Glomerular visceral epithelial cell (primary cell): ENCODE data around the gene SEPTIN8.

ENCODE experiments used
- DNase-seq: peaks from one replicate; pipeline ENCODE4 v3.0.0-alpha.2; 2016; ENCODE audit errors: extremely low spot score

The SEPTIN8 gene

DNA sequence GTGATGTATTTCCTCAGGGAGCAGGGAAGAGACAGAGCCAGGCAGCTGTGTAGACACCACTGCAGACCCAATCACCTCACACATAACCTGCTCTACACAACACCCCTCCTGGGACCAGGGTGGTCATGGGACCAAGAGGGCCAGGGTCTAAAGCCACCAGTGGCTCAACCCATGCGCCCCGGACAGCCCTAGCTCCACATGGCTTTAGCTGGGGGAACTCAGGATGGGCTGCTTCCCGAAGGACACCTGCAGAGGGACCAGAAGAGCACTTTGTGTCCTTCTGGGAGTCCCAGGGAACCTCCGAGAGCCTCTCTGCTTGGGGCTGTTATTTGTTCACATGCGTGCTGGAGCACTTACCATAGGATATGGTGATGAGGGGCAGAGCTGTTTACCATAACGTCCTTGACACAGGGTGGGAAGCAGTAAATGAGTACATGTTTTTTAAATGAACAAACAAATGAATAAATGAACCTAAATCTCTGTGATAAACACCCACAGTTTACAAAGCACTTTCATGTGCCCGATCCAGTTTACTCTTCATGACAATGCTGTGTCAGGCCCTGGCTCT, 12.3 kb downstream of the SEPTIN8 start:
- DNase-seq: no peak

DNA sequence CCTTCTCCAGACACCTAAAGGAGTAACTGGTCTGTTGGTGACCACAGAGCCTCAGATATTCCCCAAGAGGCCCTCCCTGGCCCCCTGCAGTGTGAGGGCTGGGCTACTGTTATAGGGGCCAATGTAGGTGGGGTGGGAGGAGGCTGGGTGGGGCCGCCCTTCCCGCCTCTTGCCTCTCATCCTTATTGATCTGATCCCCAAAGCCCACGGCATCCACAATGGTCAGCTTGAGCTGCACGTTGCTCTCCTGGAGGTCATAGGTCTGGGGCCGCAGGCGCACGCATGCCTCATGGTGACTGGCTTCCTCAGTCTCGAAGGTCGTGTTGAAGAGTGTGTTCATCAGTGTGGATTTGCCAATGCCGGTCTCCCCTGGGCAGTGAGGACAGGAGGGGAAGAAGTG, 13.0 kb downstream of the SEPTIN8 start:
- no peak for DNase-seq

DNA sequence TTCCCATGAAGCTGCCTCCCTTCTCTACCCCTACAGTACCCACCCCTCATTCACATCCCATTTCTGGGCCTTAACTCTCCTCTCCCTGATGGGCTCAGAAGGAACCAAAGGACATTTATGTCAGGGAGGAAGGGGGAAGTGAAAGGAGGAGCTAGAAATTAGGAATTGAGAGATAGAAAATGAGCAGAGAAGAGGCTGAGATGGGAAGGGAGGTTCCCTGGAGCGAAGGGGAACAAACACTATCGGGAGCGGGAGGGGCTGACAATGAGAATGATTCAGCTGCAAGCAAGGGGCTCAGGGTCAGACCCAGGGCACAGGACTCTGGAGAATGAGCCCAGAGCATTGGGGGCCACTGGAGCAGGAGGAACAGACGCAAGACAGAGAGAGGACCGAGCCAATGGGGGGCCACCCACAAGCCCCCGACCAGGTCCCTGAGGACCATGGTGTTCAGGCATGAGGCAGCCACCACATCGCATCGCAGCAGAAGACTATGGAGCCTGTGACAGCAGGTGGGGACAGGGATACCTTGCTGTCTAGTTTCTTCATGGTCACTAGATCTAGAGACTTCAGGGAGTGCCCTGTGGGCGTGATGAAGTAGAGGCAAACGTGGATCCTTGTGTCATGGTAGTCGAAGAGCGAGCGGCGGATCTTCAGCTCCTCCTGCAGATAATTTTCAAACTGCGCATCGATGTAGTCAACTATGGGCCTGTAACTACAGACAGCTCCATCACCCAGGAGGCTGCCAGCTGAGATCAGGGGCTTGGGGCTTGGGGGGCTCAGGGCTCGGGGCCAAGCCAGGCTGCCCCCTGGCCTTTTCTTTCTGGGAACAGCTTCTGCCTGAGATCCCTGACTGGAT, 13.6 kb downstream of the SEPTIN8 start:
- no peak for DNase-seq

DNA sequence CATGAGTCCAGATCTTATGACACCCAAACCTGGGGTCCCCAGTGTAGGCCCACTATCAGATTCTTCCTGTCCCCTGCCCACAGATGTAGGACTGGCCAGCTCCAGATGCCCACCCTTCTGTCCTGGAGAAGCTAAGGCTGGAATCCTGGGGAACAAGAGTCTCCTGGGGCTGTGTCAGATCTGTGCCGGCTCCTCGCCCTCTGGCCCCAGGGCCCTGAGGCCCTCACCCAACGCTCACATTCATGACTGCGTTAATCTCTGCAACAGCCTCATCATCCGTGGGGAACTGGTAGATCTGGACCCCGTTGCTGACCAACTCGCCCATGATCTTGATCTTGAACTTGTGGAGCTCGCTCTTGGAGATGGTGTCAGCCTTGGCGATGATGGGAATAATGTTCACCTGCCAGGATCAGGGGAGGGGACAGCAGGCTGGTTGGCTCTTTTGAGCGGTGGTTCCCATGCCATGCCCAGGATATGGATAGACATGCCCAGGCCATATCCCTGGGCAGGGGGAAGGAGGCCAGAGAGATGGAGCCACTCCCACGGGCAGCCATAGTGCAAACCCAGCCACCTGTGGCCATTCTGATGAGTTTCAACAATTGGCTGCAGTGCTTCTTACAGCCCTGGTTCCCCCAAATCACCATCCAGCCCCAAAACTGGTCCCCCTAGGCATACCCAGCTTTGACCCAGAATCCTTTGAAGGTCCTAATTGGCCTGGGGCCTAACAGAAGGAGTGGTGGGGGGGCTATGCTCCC, 14.6 kb downstream of the SEPTIN8 start:
- DNase-seq: no peak

DNA sequence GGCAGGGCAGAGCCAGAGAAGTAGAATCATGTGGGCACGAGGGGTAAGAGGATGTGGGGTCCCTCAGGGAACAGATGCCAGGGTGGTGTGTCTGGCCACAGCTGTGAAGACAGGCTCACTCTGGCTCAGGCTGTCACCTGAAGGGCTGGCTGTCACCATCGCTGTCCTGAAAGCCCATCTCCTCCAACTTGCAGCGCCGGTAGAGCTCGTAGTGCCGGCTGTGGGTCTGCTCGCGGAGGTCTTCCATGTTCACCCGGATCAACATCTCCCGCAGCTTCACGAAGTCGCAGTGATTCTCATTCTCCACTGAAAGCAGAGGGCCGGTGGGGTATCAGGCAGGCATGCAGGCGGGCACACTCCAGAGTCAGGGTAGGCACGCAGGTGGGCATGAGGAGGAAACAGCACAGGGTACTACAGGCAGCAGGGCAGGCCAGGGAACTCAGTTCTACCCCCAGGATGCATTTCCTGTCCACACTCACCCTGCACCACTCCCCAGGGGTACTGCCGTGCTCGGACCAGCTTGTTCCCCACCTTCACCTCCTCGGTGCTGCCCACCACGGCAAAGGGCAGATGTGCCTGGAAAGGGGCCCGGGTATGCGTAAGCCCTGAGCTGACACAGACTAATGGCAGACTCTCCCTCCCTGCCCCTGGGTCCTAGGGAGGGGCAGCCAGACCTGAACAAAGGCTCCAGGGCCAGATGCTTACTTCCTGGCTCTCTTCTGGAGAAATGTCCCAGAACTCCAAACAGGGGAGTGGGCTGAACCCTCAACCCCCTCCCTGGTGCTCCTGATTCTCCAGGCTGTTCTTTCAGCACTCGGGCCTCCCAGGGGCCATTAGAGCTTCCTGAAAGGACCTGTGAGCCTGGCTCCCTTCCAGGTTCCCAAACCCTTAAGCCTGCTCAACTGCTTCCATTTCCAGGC, 15.5 kb downstream of the SEPTIN8 start:
- no peak for DNase-seq

DNA sequence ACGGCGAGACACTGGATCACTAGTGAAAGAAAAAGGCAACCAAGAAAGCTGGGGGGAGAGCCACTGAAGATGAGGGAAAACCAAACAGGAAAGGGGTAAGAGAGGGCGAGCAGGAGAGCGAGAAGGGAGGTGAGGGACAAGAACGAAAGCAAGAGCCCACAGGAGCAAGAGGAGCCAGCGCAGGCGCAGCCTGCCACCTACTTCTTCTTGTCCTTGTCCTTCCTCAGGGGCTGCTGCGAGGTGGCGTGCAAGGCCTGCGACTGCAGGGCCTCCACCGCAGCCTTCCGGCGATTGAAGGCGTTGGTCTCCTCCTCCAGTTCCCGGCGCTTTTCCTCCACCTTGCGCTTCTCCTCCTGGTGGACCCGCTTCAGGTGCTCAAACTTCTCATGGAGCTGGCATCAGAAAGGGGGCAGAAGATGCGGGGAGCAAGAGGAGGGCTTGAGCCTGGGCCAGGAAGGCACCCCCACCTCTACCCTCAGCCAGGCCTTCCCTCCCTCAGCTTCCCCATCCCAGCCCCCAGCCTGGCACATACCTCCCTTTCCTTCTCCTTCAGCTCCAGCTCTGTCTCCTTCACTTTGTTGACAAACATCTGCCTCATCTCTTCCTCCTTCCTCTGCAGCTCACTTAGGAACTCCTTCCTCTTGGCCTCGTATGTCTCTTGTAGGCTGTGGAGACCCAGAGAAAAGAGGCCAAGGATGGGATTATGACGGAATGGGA, 16.3 kb downstream of the SEPTIN8 start:
- DNase-seq: no peak

DNA sequence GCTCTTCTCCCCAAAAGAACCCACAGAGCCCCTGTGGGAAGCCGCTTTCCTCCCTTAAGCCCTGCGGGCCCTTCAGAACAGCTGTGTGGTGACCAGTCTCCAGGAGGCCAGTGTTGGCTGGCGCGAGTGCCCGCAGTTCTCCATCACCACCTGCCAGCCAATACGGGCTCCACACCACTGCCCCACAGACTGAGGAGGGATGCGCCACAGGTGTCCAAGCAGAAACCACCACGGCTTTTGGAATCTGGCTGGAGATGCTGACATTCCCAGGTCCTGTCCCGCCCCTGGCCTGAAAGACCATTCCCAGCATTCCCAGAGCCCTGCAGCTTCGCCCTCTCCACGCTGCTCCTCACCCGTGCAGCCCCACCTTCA, 17.0 kb downstream of the SEPTIN8 start:
- no peak for DNase-seq

DNA sequence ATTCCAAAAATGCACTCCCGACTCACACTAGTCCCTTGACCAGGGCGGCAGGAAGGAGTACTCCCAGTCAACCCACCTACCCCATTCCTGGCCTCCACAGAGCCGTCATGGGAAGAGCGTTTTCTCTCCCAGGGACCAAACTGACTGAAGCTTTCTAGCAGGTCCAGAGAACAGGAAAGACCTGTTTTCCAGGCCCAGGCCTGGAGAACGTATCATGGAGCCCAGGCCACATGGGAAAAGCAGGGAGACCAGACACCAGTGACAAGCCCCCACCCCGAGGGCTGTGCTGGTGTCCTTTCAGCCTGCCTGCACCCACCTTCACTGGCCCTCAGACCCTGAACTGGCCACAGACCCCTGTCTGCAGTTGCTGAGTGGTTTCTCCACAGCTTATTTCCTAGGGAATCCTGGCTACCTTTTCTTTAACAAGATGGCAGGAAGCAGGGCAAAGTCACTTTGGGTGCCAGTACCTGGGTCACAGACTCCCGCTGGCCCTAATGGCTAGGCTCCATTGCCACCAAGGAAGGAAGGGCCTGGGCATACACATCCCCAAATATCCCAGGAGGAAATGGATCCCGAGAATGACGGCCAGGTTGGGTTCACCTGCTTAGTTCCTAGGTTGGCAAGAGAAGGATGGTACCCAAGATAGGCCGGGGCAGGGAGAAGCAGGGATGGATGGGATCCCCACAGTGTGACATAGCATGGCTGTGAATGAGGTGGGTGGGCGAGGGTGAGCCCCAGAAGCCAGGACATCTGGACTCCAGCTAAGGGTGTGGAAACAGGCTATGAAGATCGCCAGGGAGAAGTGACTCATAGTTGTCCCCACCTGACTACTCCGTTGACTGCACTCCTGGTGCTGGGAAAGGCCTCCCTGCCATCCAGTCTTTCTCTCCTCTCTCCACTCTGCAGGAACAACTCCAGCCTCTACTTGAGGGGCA, 17.7 kb downstream of the SEPTIN8 start:
- DNase-seq: no peak

DNA sequence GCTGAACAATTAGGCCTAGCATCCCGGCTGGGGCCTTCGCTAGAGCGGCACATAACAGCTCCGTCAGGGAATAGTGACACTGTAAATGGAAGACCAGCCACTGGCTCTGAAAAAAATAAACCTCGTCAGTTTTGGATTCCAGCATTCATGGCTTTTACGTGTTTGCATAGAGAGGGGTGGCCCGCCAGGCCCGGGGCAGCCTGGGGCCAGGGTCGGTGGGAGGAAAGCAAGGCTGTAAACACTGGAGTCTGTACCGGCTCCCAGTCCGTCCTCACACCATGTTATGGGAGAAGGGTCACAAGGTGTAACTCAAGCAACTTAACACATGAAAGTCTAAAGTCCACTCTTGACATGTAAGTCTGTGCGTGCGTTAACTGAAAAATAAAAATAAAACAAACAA, 18.6 kb downstream of the SEPTIN8 start:
- DNase-seq: no peak

DNA sequence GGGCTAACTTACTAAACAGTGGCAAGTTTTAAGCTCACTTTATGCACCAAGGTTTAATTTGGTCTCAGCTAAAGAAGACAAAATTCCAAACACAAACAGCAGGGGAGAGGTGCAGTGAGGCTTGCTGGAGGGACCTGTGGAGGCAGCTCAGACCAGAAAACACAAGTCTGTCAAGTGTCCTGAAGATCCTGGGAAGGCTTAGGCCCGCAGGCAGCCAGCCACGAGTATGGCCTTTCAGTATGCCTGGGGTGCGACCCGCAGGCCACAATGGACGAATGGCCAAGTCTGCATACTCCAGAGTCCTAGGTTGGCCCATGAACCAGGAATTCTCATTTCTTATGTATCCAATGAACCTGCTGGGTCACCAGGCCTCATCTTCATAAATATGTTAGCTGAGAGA, 20.5 kb downstream of the SEPTIN8 start:
- no peak for DNase-seq

DNA sequence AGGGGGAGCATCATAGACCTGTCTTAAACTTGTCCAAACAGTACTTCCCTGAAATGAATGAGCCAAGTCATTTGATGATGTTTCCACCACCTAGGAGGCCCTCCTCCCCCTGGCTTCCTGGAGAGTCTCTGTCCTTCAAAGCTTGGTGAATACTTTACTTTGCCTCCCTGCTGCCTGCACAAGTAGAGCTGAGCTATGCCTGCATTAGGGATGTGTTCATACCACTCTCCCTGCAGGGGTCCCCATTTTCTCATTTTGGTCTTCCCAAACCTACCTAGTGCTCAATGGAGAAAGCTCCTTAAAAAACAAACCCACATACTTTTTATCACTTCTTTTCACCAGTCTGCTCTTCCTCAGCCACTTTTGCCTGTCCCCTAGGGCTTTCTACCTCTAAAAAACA, 22.1 kb downstream of the SEPTIN8 start:
- peak; percentile 46 for DNase-seq

DNA sequence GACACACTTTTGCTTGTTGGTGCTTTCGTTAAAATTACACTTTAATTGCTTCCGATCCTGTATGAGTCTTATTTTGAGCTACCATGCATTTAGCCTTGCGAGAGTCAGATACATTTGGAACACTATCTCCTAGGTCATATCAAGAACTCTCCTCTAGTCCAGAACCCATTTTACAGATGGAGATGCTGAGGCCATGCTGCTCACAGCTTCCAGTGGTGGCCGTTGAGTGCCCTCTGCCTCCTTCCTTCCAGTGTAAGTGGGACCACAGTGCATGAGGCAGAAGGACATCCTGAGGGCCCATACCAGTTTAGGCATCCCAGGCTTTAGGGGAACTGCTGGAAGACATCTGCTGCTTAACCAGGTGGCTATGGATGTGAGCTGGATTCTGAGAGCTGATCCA, 22.9 kb downstream of the SEPTIN8 start:
- DNase-seq: no peak

DNA sequence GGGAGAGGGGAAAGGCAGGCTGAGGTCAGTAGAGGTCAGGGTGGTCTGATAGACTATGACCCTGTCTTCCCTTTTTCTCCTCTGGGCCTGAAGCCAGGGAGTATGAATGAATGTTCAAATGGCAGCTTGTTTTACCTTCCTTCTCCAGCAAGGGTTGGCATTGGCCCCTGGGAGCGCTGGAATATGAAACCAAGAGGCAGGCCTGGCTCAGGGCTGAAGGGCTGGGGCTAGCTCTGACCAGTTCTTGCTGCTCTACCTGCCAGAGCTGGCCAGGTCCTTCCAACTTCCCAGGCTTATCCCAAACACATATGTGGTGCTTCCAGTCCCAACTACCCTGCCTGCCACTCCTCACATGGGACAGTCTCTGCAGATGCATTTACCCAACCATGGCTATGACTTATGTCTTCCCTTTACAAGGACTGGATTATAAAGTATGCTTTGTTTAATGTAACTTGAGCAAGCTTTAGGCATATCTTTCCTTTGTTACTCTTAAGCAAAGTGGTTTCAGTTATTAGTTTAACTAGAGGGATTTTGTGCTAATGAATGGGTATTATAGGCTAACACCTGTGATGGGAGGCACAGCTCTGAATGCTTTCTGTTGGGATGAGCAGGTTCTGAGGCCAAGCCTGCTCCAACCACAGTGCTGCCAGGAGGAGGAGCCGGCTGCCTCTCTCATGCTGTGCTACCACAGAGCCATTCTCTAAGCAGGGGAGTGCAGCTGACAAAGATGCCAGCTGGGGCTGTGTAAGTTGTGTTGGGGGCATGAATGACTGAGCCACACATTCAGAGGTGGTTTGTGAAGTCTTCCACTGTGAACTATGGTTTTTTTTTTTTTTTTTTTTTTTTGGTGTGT, 23.7 kb downstream of the SEPTIN8 start:
- DNase-seq: peak; percentile 53

DNA sequence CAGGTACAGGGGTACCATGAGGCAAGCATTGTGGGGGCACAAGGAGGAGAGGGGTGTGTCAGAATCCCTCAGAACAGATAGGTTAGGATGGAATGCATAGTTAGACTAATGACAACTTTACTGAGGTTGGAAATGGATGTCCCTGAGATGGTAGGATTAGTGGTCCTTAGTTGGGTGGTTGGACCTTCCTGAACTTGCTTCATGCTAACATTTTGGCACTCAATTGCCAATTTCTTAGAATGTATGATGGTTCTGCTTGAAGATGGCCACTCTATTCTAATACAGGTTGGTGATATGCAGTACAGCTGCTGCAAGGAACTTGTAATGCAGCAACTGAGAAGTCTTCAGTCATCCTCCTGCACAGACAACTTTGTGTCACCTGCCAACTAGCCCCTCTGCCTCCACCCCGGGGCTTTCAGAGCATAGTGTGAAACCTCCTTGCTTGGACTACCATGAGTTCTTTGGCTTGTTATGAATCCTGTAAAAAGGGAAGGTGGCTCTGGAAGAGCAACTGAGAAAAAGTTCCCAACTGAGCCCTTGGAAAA, 24.4 kb downstream of the SEPTIN8 start:
- no peak for DNase-seq

DNA sequence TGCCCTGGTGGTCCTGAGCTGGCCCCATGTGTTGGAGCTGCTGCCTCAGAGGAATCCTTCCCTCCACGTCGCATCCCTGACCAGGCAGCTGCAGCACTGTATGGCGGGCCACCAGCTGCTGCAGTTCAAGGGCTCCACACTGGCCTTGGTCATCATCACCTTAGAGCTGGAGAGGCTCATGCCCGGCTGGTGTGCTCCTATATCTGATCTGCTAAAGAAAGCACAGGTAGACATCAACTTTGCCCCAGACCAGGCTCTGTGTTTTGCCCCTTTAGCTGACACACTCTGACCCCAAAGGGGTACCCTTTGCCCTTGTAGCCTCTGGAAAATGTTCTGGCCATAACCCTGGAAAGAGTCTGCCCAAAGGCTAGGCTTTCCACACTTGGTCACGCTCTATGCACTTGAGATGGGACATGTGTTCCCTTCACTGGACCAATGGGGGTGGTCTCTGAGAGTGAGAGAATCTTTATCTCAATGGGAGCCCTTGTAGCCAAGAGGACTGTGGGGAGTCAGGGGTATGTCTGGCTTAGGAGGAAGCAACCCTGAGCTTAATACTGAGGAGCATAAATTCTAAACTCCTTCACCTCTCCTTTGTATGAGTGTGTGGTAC, 25.0 kb downstream of the SEPTIN8 start:
- no peak for DNase-seq

DNA sequence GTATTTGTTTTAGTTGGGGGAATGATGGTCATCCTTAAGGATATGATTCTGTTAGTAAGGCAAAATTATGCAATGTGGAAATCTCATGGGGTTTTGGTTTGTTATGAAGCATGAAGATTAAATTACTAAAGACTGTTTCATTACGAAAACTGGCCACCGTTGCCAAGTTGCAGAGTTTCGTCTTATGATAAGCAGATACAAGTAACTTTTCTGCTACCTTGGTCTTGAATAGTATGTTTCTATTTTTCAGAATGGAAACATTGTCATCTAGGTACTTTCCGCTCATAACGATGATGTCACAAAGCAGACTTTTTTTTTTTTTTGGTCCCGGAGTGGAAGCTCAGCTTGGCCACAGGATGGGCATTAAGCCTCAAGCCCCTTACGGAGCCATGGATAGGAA, 25.6 kb downstream of the SEPTIN8 start:
- no peak for DNase-seq

DNA sequence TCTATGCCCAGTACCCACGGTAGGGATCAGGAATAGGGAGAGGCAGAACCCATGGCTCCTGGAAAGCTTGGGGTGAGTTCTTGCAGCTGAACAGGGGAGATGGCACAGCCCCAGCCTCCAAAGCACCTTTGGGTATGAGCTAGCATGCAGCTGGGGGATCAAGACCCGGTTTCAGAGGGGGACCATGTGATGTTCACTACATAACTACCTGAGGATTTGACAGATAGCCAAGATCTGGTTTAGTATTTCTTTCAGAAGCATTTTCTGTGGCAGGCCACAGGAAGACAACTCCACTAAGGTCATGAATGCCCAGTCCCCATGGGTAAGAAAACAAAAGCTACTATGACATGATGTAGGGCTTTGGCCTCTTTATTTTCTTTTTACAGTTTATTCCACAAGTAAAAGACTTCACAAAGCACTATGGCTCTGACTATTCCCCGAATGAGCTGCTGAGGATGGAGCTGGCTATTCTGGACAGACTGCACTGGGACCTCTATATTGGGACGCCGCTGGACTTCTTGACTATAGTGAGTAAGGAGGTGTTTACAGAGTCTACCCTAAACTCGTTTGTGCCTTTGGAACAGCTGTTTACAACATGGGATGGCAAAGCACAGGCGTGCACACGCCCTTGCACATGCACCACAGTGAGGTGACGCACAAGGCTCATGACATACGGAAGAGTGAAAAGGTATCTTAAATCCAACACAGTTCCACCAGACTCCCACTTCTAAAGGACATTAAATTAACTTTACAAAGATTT, 26.4 kb downstream of the SEPTIN8 start:
- DNase-seq: no peak

DNA sequence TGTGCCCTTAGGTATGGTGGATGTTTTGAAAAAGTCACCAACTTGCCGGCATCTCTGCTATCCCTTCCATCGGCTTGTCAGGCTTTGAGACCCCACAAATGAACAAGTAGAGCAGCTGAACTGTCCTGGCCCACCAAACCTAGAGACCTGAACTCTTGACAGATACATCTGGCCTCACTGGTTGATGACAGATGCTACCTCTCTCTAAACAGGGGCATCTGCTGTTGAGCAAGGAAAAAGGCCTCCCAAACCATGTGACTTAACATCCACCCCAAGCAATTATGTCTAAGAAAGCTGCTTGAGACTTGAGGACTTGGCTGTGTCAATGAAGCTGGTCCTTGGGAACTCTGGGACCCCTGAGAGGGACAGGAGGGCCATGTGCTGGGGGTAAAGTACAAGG, 27.5 kb downstream of the SEPTIN8 start:
- no peak for DNase-seq
